WTC11 (cell line): ENCODE data around the gene GRID2. TPM values are rescaled to one million over a fixed set of nuclear protein-coding genes. Genes with fewer than 3 reads are reported as not detected.
A peak's percentile ranks its signal among the peaks of the same experiment; 100 is the strongest.

Experiments used
- ATAC-seq: fragments of 200-7000 bp; cut with Tn5 transposase; 2 replicates; pipeline ENCODE4 v1.10.0; 2021; ENCODE audit warnings: mild to moderate bottlenecking, moderate library complexity
- CTCF ChIA-PET: fragments of 300-600 bp; sonication (Branson Sonifier 250); formaldehyde crosslinking; loops from one replicate; lab custom pipeline; 2021; ENCODE audit warnings: antibody characterized with exemption; lab: Charles Lee
- POLR2A ChIA-PET: fragments of 350-600 bp; sonication (Branson Sonifier 250); formaldehyde crosslinking; loops from one replicate; lab custom pipeline; 2021; ENCODE audit warnings: antibody characterized with exemption; lab: Charles Lee
- DNase-seq: peaks from one replicate; pipeline ENCODE4 v3.0.0; 2021; ENCODE audit warnings: low spot score
- H3K27ac Mint-ChIP-seq: 2 replicates; pipeline ENCODE4 v1.8.0; 2021; ENCODE audit warnings: mixed read lengths
- H3K27me3 Mint-ChIP-seq: 2 replicates; pipeline ENCODE4 v1.8.0; 2021; ENCODE audit warnings: low read depth, mild to moderate bottlenecking, moderate library complexity, mixed read lengths
- H3K36me3 Mint-ChIP-seq: 2 replicates; pipeline ENCODE4 v1.8.0; 2021; ENCODE audit warnings: mixed read lengths
- H3K4me1 Mint-ChIP-seq: 2 replicates; pipeline ENCODE4 v1.8.0; 2022; ENCODE audit warnings: mixed read lengths
- H3K4me3 Mint-ChIP-seq: 2 replicates; pipeline ENCODE4 v1.8.0; 2021; ENCODE audit warnings: mild to moderate bottlenecking, moderate library complexity, mixed read lengths
- H3K9me3 Mint-ChIP-seq: 2 replicates; pipeline ENCODE4 v1.8.0; 2021; ENCODE audit warnings: mixed read lengths
- AR ChIP-seq: fragments of 250-450 bp; sonication (Bioruptor Pico); IDR thresholded peaks from 2 replicates; pipeline ENCODE4 v1.9.0; 2021; ENCODE audit warnings: mild to moderate bottlenecking
- ATF1 ChIP-seq: sonication (generic); formaldehyde crosslinking; IDR thresholded peaks from 2 replicates; pipeline ENCODE4 v1.8.1; 2023; ENCODE audit warnings: mild to moderate bottlenecking, moderate library complexity, missing genetic modification reagents
- ATF2 ChIP-seq: sonication (generic); formaldehyde crosslinking; IDR thresholded peaks from 2 replicates; pipeline ENCODE4 v1.8.1; 2022; ENCODE audit warnings: low read depth, missing genetic modification reagents, borderline replicate concordance
- CBFB ChIP-seq: sonication (generic); formaldehyde crosslinking; IDR thresholded peaks from 2 replicates; pipeline ENCODE4 v1.8.1; 2022; ENCODE audit warnings: mild to moderate bottlenecking, low read depth, missing genetic modification reagents
- ELF4 ChIP-seq: sonication (generic); formaldehyde crosslinking; IDR thresholded peaks from 2 replicates; pipeline ENCODE4 v1.8.1; 2022; ENCODE audit warnings: low read depth, mild to moderate bottlenecking, moderate library complexity, missing genetic modification reagents
- FOXK1 ChIP-seq: sonication (generic); formaldehyde crosslinking; IDR thresholded peaks from 2 replicates; pipeline ENCODE4 v1.8.0; 2022; ENCODE audit warnings: mild to moderate bottlenecking, moderate library complexity, missing genetic modification reagents
- GRHL2 ChIP-seq: fragments of 250-450 bp; sonication (Bioruptor Pico); IDR thresholded peaks from 2 replicates; pipeline ENCODE4 v1.8.0; 2022; ENCODE audit warnings: mild to moderate bottlenecking, moderate library complexity; ENCODE audit not compliant: insufficient replicate concordance, severe bottlenecking
- GTF2I ChIP-seq: fragments of 250-450 bp; sonication (Bioruptor Pico); conservative IDR thresholded peaks from 2 replicates; pipeline ENCODE4 v1.4.0; 2021; ENCODE audit warnings: mild to moderate bottlenecking
- MAX ChIP-seq: sonication (generic); formaldehyde crosslinking; IDR thresholded peaks from 2 replicates; pipeline ENCODE4 v1.8.0; 2022; ENCODE audit warnings: mild to moderate bottlenecking, missing genetic modification reagents
- MLX ChIP-seq: sonication (generic); formaldehyde crosslinking; IDR thresholded peaks from 2 replicates; pipeline ENCODE4 v1.8.1; 2023; ENCODE audit warnings: mild to moderate bottlenecking, missing genetic modification reagents, moderate library complexity
- MXD4 ChIP-seq: fragments of 250-450 bp; sonication (Bioruptor Pico); IDR thresholded peaks from 2 replicates; pipeline ENCODE4 v1.8.0; 2021; ENCODE audit warnings: mild to moderate bottlenecking, moderate library complexity, borderline replicate concordance
- NFYB ChIP-seq: sonication (generic); formaldehyde crosslinking; conservative IDR thresholded peaks from 2 replicates; pipeline ENCODE4 v1.8.0; 2022; ENCODE audit warnings: low read depth, missing genetic modification reagents
- PREB ChIP-seq: sonication (generic); formaldehyde crosslinking; IDR thresholded peaks from 2 replicates; pipeline ENCODE4 v1.8.1; 2022; ENCODE audit warnings: mild to moderate bottlenecking, missing genetic modification reagents, moderate library complexity, borderline replicate concordance
- SMAD3 ChIP-seq: sonication (generic); formaldehyde crosslinking; IDR thresholded peaks from 2 replicates; pipeline ENCODE4 v1.8.0; 2022; ENCODE audit warnings: missing genetic modification reagents, mild to moderate bottlenecking, borderline replicate concordance
- SOX15 ChIP-seq: fragments of 250-450 bp; sonication (Bioruptor Pico); IDR thresholded peaks from 2 replicates; pipeline ENCODE4 v1.9.0; 2021; ENCODE audit warnings: mild to moderate bottlenecking
- SP1 ChIP-seq: sonication (generic); formaldehyde crosslinking; conservative IDR thresholded peaks from 2 replicates; pipeline ENCODE4 v1.8.1; 2022; ENCODE audit warnings: missing genetic modification reagents
- USF1 ChIP-seq: sonication (generic); formaldehyde crosslinking; IDR thresholded peaks from 2 replicates; pipeline ENCODE4 v1.8.0; 2022; ENCODE audit warnings: mild to moderate bottlenecking, missing genetic modification reagents
- ZNF232 ChIP-seq: sonication (generic); formaldehyde crosslinking; IDR thresholded peaks from 2 replicates; pipeline ENCODE4 v1.8.0; 2022; ENCODE audit warnings: mild to moderate bottlenecking, missing genetic modification reagents
- ZNF425 ChIP-seq: fragments of 250-450 bp; sonication (Bioruptor Pico); conservative IDR thresholded peaks from 2 replicates; pipeline ENCODE4 v1.9.0; 2021; ENCODE audit warnings: mild to moderate bottlenecking
- ZNF512 ChIP-seq: sonication (generic); formaldehyde crosslinking; IDR thresholded peaks from 2 replicates; pipeline ENCODE4 v1.8.1; 2022; ENCODE audit warnings: missing genetic modification reagents, borderline replicate concordance
- total RNA-seq: library from RNA; stranded (reverse); gene quantifications from 3 replicates; pipeline ENCODE4 v1.2.3, GENCODE V29; 2021

Gene GRID2
- total RNA-seq, 1 experiment from 2014 or later, result 26.8 TPM

- Mint-ChIP-seq H3K4me1 (peaks cover 55% of the 10 kb centered on the region), H3K27me3 (no peaks in the 10 kb centered on the region), H3K27ac (peak overlapping the region; percentile 71), H3K36me3 (peaks cover 10% of the 10 kb centered on the region), H3K9me3 (peaks cover 7% of the 10 kb centered on the region), H3K4me3 (peak overlapping the region; percentile 47)
- DNase-seq, result peak; percentile 52
- ChIA-PET POLR2A (no interaction called here), CTCF (interaction anchor here (1.5 to 2.0 kb wide), 2 partner anchors 11 to 51 kb away, joined by 9 to 11 read pairs; no protein-coding TSS in a partner anchor)
- no peak for TF ChIP-seq USF1
- TF ChIP-seq SP1, result 0 out of 2 replicates have a peak, but pooled peaks have one; percentile 16
- peak; percentile 94 for ATAC-seq
These were observed 843.9 kb downstream of the GRID2 start for GRCh38 chr4:93147524-93148212.

- H3K36me3 Mint-ChIP-seq, result peaks cover 10% of the 10 kb centered on the region
- peaks cover 40% of the 10 kb centered on the region for H3K4me1 Mint-ChIP-seq
- no peak for ATAC-seq
- POLR2A ChIA-PET, result no interaction called here
- H3K4me3 Mint-ChIP-seq, result no peak overlapping the region
- TF ChIP-seq SMAD3 (no peak), CBFB (CRISPR knock-in tag) (no peak)
- TF ChIP-seq, all 79 proteins: peak for 0
- DNase-seq, result no peak
- CTCF ChIA-PET, result no interaction called here
- H3K9me3 Mint-ChIP-seq, result peaks cover 7% of the 10 kb centered on the region
- no peaks in the 10 kb centered on the region for H3K27me3 Mint-ChIP-seq
- no peak overlapping the region for H3K27ac Mint-ChIP-seq
These were observed 848.7 kb downstream of the GRID2 start for GRCh38 chr4:93152491-93152890.

GRCh38 chr4:93157986-93158385, 854.2 kb downstream of the GRID2 start:
- no peak for DNase-seq
- ChIA-PET POLR2A (no interaction called here), CTCF (interaction anchor here (0.7 to 1.8 kb wide), 22 partner anchors 8 to 273 kb away, joined by 3 to 11 read pairs (median 4); no protein-coding TSS in a partner anchor)
- peaks cover 43% of the 10 kb centered on the region for H3K4me1 Mint-ChIP-seq
- H3K4me3 Mint-ChIP-seq, result no peak overlapping the region
- no peak overlapping the region for H3K27ac Mint-ChIP-seq
- no peaks in the 10 kb centered on the region for H3K9me3 Mint-ChIP-seq
- H3K36me3 Mint-ChIP-seq, result no peaks in the 10 kb centered on the region
- H3K27me3 Mint-ChIP-seq, result no peaks in the 10 kb centered on the region
- peak; percentile 43 for ATAC-seq
- TF ChIP-seq ZNF232 (CRISPR knock-in tag), result no peak
- TF ChIP-seq SOX15 (CRISPR knock-in tag), result no peak
- TF ChIP-seq ZNF425, result no peak
- no peak for TF ChIP-seq MXD4
- no peak for TF ChIP-seq ATF1 (CRISPR knock-in tag)
- TF ChIP-seq MAX (CRISPR knock-in tag), result no peak
- no peak for TF ChIP-seq NFYB
- TF ChIP-seq MLX (CRISPR knock-in tag), result no peak
- TF ChIP-seq ELF4 (CRISPR knock-in tag), result no peak
- TF ChIP-seq SP1, result no peak
- TF ChIP-seq PREB (CRISPR knock-in tag), result no peak
- TF ChIP-seq FOXK1 (CRISPR knock-in tag), result no peak
- TF ChIP-seq ZNF512 (CRISPR knock-in tag), result no peak
- TF ChIP-seq AR, result no peak
- TF ChIP-seq GTF2I (CRISPR knock-in tag), result no peak
- TF ChIP-seq GRHL2 (CRISPR knock-in tag), result no peak
- no peak for TF ChIP-seq ATF2 (CRISPR knock-in tag)
